ENCODE data around the gene KANSL2.
"Not testable (repeated sequence)": the region's sequence is repeated elsewhere in the genome, so short reads cannot be mapped to it uniquely, and the experiment has no call there.

GRCh38 chr12:48719002-48719401 lies 37.0 kb upstream of the KANSL2 start:
- not testable (repeated sequence) for TF ChIP-seq CTCF (IDR thresholded peaks at IDR 0.05; ENCODE audit: insufficient read depth, low read length, poor library complexity, severe bottlenecking); EZH2phosphoT487 (conservative IDR thresholded peaks at IDR 0.05; ENCODE audit: low read length)
